Activated CD4-positive, CD25-positive, alpha-beta regulatory T cell treated with anti-CD3 and anti-CD28 coated beads, Interleukin-2, amount 50 U/mL, for 16 hours (primary cell): ENCODE measurements around the gene REG1A.

Experiments used
- DNase-seq: peaks from one replicate; pipeline ENCODE4 v3.0.0-alpha.2; 2020; ENCODE audit warnings: low read depth, low spot score

The REG1A gene

GRCh38 chr2:79125721-79125985 is 5.4 kb downstream of the REG1A start:
- DNase-seq = no peak

GRCh38 chr2:79128406-79128805 is 8.1 kb downstream of the REG1A start:
- DNase-seq = no peak

- DNase-seq = no peak
These were observed 9.0 kb downstream of the REG1A start for GRCh38 chr2:79129260-79129659.

GRCh38 chr2:79129804-79130203 is 9.5 kb downstream of the REG1A start:
- DNase-seq = no peak

GRCh38 chr2:79131687-79132086 is 11.4 kb downstream of the REG1A start:
- no peak for DNase-seq

GRCh38 chr2:79138385-79138784 is 18.1 kb downstream of the REG1A start:
- DNase-seq = no peak

- no peak for DNase-seq
These were observed 19.1 kb downstream of the REG1A start for GRCh38 chr2:79139423-79139822.

- DNase-seq = no peak
These were observed 35.7 kb downstream of the REG1A start for GRCh38 chr2:79155826-79156476.

- no peak for DNase-seq
These were observed 38.7 kb downstream of the REG1A start for GRCh38 chr2:79159030-79159429.

- DNase-seq = no peak
These were observed 39.4 kb downstream of the REG1A start, which contains the start of gene REG3A for GRCh38 chr2:79159653-79160052. Gene REG3A (minus strand): TSS chr2:79159753. CDS start chr2:79159405, 348 bp downstream.

- DNase-seq = no peak
These were observed 41.8 kb downstream of the REG1A start for GRCh38 chr2:79162132-79162531.

GRCh38 chr2:79162801-79163200 is 42.5 kb downstream of the REG1A start:
- DNase-seq = no peak

- no peak for DNase-seq
These were observed 51.2 kb downstream of the REG1A start for GRCh38 chr2:79171348-79171958.
